ENCODE results near the gene IL1B.

IL1B gene

DNA sequence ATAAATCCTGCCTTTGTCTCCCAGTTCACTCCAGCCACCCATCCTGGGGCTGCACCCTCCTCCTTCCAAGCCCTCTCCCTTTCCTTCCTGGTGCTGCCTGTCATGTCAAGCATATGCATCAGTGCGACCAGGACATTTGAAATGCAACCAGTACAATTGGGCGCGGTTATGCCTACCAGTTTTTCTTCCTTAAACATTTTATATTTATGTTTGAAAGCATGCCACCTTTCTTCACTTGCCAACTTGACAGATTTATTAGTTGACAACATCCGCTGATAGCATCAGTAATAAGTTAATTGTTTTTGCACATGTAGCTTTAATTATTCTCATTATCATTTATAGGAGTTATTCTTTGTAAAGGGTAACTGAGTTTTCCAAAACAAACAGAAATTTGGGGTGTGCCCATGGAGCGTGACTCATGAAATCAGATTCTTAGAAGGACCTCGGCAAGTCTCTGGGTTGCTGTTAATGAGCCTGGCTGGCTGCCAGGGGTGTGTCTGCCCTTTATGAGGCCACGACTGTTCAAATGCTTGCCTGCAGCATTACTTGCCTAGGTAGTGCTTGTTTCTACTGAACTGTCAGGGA lies 32.8 kb upstream of the IL1B start:
- TF ChIP-seq, protein P1, sequence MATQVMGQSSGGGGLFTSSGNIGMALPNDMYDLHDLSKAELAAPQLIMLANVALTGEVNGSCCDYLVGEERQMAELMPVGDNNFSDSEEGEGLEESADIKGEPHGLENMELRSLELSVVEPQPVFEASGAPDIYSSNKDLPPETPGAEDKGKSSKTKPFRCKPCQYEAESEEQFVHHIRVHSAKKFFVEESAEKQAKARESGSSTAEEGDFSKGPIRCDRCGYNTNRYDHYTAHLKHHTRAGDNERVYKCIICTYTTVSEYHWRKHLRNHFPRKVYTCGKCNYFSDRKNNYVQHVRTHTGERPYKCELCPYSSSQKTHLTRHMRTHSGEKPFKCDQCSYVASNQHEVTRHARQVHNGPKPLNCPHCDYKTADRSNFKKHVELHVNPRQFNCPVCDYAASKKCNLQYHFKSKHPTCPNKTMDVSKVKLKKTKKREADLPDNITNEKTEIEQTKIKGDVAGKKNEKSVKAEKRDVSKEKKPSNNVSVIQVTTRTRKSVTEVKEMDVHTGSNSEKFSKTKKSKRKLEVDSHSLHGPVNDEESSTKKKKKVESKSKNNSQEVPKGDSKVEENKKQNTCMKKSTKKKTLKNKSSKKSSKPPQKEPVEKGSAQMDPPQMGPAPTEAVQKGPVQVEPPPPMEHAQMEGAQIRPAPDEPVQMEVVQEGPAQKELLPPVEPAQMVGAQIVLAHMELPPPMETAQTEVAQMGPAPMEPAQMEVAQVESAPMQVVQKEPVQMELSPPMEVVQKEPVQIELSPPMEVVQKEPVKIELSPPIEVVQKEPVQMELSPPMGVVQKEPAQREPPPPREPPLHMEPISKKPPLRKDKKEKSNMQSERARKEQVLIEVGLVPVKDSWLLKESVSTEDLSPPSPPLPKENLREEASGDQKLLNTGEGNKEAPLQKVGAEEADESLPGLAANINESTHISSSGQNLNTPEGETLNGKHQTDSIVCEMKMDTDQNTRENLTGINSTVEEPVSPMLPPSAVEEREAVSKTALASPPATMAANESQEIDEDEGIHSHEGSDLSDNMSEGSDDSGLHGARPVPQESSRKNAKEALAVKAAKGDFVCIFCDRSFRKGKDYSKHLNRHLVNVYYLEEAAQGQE (IDR thresholded peaks at IDR 0.05; ENCODE audit: insufficient read depth in 1 of 2, low read depth in 2 of 2, low read length in 2 of 2): no peak
- no peak for TF ChIP-seq FOXP2 (optimal IDR thresholded peaks at IDR 0.05; ENCODE audit: borderline replicate concordance, extremely low read depth, extremely low read length, insufficient read depth)
- no peak for TF ChIP-seq SIN3A (IDR thresholded peaks at IDR 0.05; ENCODE audit: borderline replicate concordance, insufficient read depth, low read length)
- TF ChIP-seq POLR2AphosphoS5 (IDR thresholded peaks at IDR 0.05; ENCODE audit: low read depth, low read length): no peak
- TF ChIP-seq TAF1 (IDR thresholded peaks at IDR 0.05; ENCODE audit: borderline replicate concordance, insufficient read depth, low read length): no peak

DNA sequence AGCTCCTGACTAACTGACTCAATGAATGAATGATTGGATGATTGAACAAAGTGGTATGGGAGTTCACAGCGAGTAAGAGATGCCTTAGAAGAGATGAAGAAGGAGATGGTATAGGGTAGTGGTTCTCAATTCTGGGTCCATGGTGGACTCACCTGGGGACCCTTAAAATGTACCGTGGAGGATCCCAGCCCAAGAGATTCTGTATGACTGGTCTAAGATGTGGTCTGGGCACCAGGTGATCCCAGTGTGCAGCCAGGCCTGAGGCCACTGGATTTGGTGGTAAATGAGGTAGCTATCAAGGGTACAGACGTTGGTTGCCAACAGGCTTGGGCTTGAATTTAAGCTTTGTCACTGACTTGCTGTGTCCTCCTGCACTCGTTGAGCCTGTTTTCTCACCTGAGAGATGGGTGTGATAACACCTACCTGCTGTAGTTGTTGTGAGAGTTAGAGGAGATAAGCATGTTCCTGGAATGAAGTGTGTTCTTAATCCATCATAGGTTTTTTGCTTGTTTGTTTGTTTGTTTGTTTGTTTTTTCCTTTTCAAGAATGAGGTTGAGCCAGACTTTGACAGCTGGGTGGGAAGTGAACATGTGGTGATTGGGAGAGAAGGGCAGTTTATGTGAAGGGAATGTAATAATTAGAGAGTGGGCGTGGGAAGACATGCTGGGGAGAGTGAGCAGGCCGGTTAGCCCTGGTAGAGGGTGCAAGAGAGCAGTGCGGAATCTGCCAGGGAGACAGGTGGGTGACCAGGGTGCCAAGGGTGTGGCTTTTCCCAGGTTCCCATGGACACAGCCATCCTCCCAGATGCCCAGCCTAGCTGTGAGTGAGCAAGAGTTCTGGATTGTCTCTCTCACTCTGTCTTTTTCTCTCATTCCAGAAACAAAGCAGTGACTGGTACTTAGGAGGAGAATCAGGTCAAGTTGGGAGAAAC lies 31.4 kb upstream of the IL1B start:
- TF ChIP-seq POLR2AphosphoS5 (IDR thresholded peaks at IDR 0.05; ENCODE audit: low read depth, low read length) (no peak), FOXP2 (optimal IDR thresholded peaks at IDR 0.05; ENCODE audit: borderline replicate concordance, extremely low read depth, extremely low read length, insufficient read depth) (no peak), SIN3A (IDR thresholded peaks at IDR 0.05; ENCODE audit: borderline replicate concordance, insufficient read depth, low read length) (no peak), TAF1 (IDR thresholded peaks at IDR 0.05; ENCODE audit: borderline replicate concordance, insufficient read depth, low read length) (no peak)
- TF ChIP-seq, protein P1 (IDR thresholded peaks at IDR 0.05; ENCODE audit: insufficient read depth in 1 of 2, low read depth in 2 of 2, low read length in 2 of 2): no peak

DNA sequence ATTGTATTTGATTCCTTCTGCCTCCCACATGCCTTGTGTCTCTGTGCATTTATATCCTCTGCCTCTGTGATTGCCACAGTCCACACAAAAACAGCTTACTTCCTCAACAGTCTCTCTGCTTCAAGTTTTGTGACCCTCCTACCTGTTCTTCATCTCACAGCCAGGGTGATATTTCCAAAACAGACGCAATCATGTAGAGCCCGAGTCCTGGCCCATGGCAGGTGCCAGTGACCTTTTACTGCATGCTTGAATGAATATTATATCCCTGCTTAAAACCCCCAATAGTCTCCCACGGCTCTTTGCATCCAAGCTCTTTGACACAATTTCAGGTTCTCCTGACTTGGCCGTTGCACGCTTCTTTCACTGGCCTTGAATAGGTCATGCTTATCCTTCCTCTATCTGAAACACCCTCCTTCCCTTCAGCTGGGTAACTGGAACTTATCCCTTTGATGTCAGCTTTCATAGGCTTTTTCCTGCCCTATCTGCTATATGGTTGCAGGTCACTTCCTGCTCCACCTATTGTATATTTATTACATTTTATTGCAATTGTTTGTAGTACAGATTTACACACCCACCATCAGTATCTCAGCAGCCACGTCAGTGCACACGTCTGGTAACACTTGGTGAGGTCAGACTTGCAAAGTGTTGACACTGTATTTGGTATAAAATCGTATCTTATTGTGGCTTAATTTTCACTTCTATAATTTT lies 29.7 kb upstream of the IL1B start:
- TF ChIP-seq FOXP2 (optimal IDR thresholded peaks at IDR 0.05; ENCODE audit: borderline replicate concordance, extremely low read depth, extremely low read length, insufficient read depth) (no peak), TAF1 (IDR thresholded peaks at IDR 0.05; ENCODE audit: borderline replicate concordance, insufficient read depth, low read length) (no peak), SIN3A (IDR thresholded peaks at IDR 0.05; ENCODE audit: borderline replicate concordance, insufficient read depth, low read length) (no peak), POLR2AphosphoS5 (IDR thresholded peaks at IDR 0.05; ENCODE audit: low read depth, low read length) (no peak)
- TF ChIP-seq, protein P1 (IDR thresholded peaks at IDR 0.05; ENCODE audit: insufficient read depth in 1 of 2, low read depth in 2 of 2, low read length in 2 of 2): no peak

DNA sequence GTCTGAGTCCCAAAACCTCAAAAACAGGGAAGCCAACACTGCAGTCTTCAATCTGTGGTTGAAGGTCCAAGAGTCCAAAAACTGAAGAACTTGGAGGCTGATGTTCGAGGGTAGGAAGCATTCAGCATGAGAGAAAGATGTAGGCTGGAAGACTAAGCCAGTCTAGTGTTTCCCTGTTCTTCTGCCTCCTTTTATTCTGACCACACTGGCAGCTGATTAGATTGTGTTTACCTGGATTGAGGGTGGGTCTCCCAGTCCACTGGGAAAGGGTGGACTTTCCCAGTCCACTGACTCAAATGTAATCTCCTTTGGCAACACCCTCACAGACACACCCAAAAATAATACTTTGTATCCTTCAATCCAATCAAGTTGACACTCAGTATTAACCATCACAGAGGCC lies 27.5 kb upstream of the IL1B start:
- TF ChIP-seq POLR2AphosphoS5 (IDR thresholded peaks at IDR 0.05; ENCODE audit: low read depth, low read length) (no peak), SIN3A (IDR thresholded peaks at IDR 0.05; ENCODE audit: borderline replicate concordance, insufficient read depth, low read length) (no peak), FOXP2 (optimal IDR thresholded peaks at IDR 0.05; ENCODE audit: borderline replicate concordance, extremely low read depth, extremely low read length, insufficient read depth) (no peak), TAF1 (IDR thresholded peaks at IDR 0.05; ENCODE audit: borderline replicate concordance, insufficient read depth, low read length) (no peak)
- TF ChIP-seq, protein P1 (IDR thresholded peaks at IDR 0.05; ENCODE audit: insufficient read depth in 1 of 2, low read depth in 2 of 2, low read length in 2 of 2): no peak
